Mesenchymal stem cell (in vitro differentiated cells and primary cell): ENCODE measurements around the gene ZNRF4.

Experiments
- DNase-seq: peaks from one replicate; pipeline ENCODE4 v3.0.0-alpha.2; 2013
- H2AFZ ChIP-seq: one replicate; pipeline ENCODE4 v1.6.1; 2013; ENCODE audit warnings: low read depth, mild to moderate bottlenecking, control low read depth, inconsistent platforms, low read length, moderate library complexity
- H2AK5ac ChIP-seq: 2 replicates; pipeline ENCODE4 v1.6.1; 2013; ENCODE audit warnings: low read length, moderate library complexity, mild to moderate bottlenecking, inconsistent platforms; ENCODE audit not compliant: severe bottlenecking
- H2BK120ac ChIP-seq: one replicate; pipeline ENCODE4 v1.6.1; 2013; ENCODE audit warnings: low read depth, mild to moderate bottlenecking, inconsistent platforms, low read length, moderate library complexity
- H2BK12ac ChIP-seq, 2 experiments: one replicate each; pipeline ENCODE4 v1.6.1; 2013; ENCODE audit warnings: inconsistent platforms in 2 of 2, low read length in 2 of 2, mild to moderate bottlenecking in 2 of 2, moderate library complexity in 2 of 2, control low read depth in 1 of 2
- H2BK15ac ChIP-seq: one replicate; pipeline ENCODE4 v1.6.1; 2013; ENCODE audit warnings: mild to moderate bottlenecking, low read depth, inconsistent platforms; ENCODE audit not compliant: poor library complexity, severe bottlenecking
- H2BK5ac ChIP-seq: 2 replicates; pipeline ENCODE4 v1.6.1; 2013; ENCODE audit warnings: low read depth, mild to moderate bottlenecking, low read length, control low read depth, inconsistent platforms; ENCODE audit not compliant: poor library complexity, severe bottlenecking
- H3K14ac ChIP-seq, 2 experiments: one replicate each; pipeline ENCODE4 v1.6.1; 2013; ENCODE audit warnings: inconsistent platforms in 2 of 2, low read length in 2 of 2, control low read depth in 1 of 2, mild to moderate bottlenecking in 1 of 2, moderate library complexity in 1 of 2
- H3K18ac ChIP-seq, 2 experiments: one replicate each; pipeline ENCODE4 v1.6.1; 2013; ENCODE audit warnings: inconsistent platforms in 2 of 2, low read length in 2 of 2, control low read depth in 1 of 2, low read depth in 1 of 2, mild to moderate bottlenecking in 1 of 2
- H3K23ac ChIP-seq, 2 experiments: one replicate each; pipeline ENCODE4 v1.6.1; 2013; ENCODE audit warnings: inconsistent platforms in 2 of 2, low read length in 2 of 2, mild to moderate bottlenecking in 2 of 2, moderate library complexity in 2 of 2, control low read depth in 1 of 2
- H3K27ac ChIP-seq: 2 replicates; pipeline ENCODE4 v1.5.1; 2013; ENCODE audit warnings: mild to moderate bottlenecking, moderate library complexity, low read length, control low read depth, inconsistent platforms; ENCODE audit not compliant: poor library complexity, severe bottlenecking
- H3K27me3 ChIP-seq, 2 experiments: 2 replicates each; pipeline versions ENCODE4 v1.6.1 to v1.7.0; 2013; ENCODE audit warnings: low read length in 2 of 2, mild to moderate bottlenecking in 2 of 2, moderate library complexity in 2 of 2, control low read depth in 1 of 2, inconsistent platforms in 1 of 2; ENCODE audit not compliant: control insufficient read depth in 1 of 2, insufficient read depth in 1 of 2
- H3K36me3 ChIP-seq, 2 experiments: 2 replicates each; pipeline versions ENCODE4 v1.6.1 to v1.7.0; 2013; ENCODE audit warnings: low read length in 2 of 2, control low read depth in 1 of 2, inconsistent platforms in 1 of 2, low read depth in 1 of 2, mild to moderate bottlenecking in 1 of 2; ENCODE audit not compliant: insufficient read depth in 2 of 2, control insufficient read depth in 1 of 2
- H3K4ac ChIP-seq, 2 experiments: one replicate each; pipeline ENCODE4 v1.6.1; 2013; ENCODE audit warnings: inconsistent platforms in 2 of 2, low read length in 2 of 2, mild to moderate bottlenecking in 2 of 2, moderate library complexity in 2 of 2, control low read depth in 1 of 2, low read depth in 1 of 2
- H3K4me1 ChIP-seq: 2 replicates; pipeline ENCODE4 v1.6.1; 2013; ENCODE audit warnings: low read depth, low read length, control low read depth; ENCODE audit not compliant: control insufficient read depth, insufficient read depth
- H3K4me2 ChIP-seq: 2 replicates; pipeline ENCODE4 v1.6.1; 2013; ENCODE audit warnings: low read length, mild to moderate bottlenecking, inconsistent platforms; ENCODE audit not compliant: poor library complexity, severe bottlenecking
- H3K4me3 ChIP-seq, 2 experiments: 2 replicates each; pipeline versions ENCODE4 v1.5.1 to v1.7.0; 2013; ENCODE audit warnings: low read length in 2 of 2, mild to moderate bottlenecking in 2 of 2, control low read depth in 1 of 2, low read depth in 1 of 2; ENCODE audit not compliant: insufficient read depth in 1 of 2
- H3K79me1 ChIP-seq: replicated peaks from 2 replicates; pipeline ENCODE4 v1.6.1; 2013; ENCODE audit warnings: mild to moderate bottlenecking, control low read depth, low read length, inconsistent platforms; ENCODE audit not compliant: poor library complexity, severe bottlenecking
- H3K9ac ChIP-seq: 2 replicates; pipeline ENCODE4 v1.7.0; 2013; ENCODE audit warnings: mild to moderate bottlenecking, low read length, moderate library complexity
- H3K9me3 ChIP-seq: 2 replicates; pipeline ENCODE4 v1.7.0; 2013; ENCODE audit warnings: mild to moderate bottlenecking, low read length; ENCODE audit not compliant: control insufficient read depth
- H4K8ac ChIP-seq: one replicate; pipeline ENCODE4 v1.6.1; 2013; ENCODE audit warnings: inconsistent platforms, mild to moderate bottlenecking, low read length, moderate library complexity
- H4K91ac ChIP-seq: one replicate; pipeline ENCODE4 v1.6.1; 2013; ENCODE audit warnings: mild to moderate bottlenecking, low read length, inconsistent platforms
- WGBS: methylation state at CpG from one replicate; pipeline ENCODE4 v1.1.7; 2013; ENCODE audit warnings: mixed read lengths; 5-methylcytosine and 5-hydroxymethylcytosine counted together

Gene ZNRF4

DNA sequence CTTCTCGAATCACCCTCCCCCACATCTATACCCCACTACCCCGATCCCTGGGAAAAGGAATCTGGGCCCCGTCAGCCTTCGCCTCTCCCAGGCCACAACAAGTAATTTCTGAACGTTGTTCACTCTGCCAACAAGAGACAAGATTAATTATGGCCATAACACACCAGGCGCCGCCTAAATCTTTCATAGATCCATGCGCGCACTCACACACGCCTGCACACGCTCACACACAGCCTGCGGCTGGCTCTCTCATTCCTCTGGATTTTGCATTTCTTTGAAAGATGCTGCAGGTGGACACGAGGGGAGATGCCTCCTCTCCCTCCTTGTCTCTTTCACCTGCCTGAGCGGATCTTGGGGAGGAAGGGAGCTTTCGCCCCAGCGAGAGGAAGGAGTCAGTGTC, 17.1 kb downstream of the ZNRF4 start:
- Histone ChIP-seq H2BK15ac (no peak overlapping the region), H4K91ac (no peak overlapping the region), H3K4me1 (no peaks in the 10 kb centered on the region), H3K79me1 (no peaks in the 10 kb centered on the region), H4K8ac (no peak overlapping the region), H3K27ac (no peak overlapping the region), H3K14ac (no peak overlapping the region), H2BK12ac (no peak overlapping the region), H3K27me3 (peaks cover under 1 to 48% of the 10 kb centered on the region in 2 experiments), H3K4me3 (no peak overlapping the region), H3K4me2 (no peak overlapping the region), H2BK120ac (no peak overlapping the region), H2AFZ (no peak overlapping the region), H2AK5ac (no peak overlapping the region), H2BK5ac (no peak overlapping the region), H3K9ac (no peak overlapping the region), H3K9me3 (no peaks in the 10 kb centered on the region), H3K23ac (no peak overlapping the region), H3K4ac (no peak overlapping the region), H3K18ac (no peak overlapping the region), H3K36me3 (no peaks in the 10 kb centered on the region)
- DNase-seq, result no peak
- WGBS, result 80% methylated on average over 16 of the region's 16 CpGs

DNA sequence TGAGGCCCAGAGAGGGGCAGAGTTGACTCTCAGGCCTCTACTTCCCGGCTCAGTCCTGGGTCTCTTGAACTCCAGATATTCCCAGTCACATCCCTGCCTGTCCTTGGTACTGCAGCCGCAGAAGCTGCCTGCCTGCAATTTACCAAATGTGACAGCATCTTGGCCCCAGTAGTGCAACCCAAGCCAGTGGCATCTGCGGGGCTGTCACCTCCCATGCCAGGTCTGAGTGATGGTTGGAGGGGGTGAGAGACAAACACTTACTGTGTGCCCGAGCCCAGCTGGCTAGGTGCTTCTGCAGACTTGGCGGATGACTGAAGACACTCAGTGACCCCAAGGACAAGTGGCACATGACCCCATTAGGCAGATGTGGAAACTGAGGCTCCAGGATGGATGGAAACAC, 18.4 kb downstream of the ZNRF4 start:
- no peak for DNase-seq
- Histone ChIP-seq H3K4me2 (no peak overlapping the region), H3K14ac (no peak overlapping the region), H2AK5ac (no peak overlapping the region), H3K4ac (no peak overlapping the region), H2BK120ac (no peak overlapping the region), H2BK15ac (no peak overlapping the region), H3K27me3 (peaks cover 12 to 56% of the 10 kb centered on the region in 2 experiments), H3K36me3 (no peaks in the 10 kb centered on the region), H3K9me3 (no peaks in the 10 kb centered on the region), H2BK5ac (no peak overlapping the region), H2BK12ac (no peak overlapping the region), H3K23ac (no peak overlapping the region), H2AFZ (no peak overlapping the region), H3K79me1 (no peaks in the 10 kb centered on the region), H3K4me3 (no peak overlapping the region), H4K8ac (no peak overlapping the region), H3K9ac (no peak overlapping the region), H3K4me1 (no peaks in the 10 kb centered on the region), H3K27ac (no peak overlapping the region), H3K18ac (no peak overlapping the region), H4K91ac (no peak overlapping the region)
- 94% methylated on average over 5 of the region's 5 CpGs for WGBS

DNA sequence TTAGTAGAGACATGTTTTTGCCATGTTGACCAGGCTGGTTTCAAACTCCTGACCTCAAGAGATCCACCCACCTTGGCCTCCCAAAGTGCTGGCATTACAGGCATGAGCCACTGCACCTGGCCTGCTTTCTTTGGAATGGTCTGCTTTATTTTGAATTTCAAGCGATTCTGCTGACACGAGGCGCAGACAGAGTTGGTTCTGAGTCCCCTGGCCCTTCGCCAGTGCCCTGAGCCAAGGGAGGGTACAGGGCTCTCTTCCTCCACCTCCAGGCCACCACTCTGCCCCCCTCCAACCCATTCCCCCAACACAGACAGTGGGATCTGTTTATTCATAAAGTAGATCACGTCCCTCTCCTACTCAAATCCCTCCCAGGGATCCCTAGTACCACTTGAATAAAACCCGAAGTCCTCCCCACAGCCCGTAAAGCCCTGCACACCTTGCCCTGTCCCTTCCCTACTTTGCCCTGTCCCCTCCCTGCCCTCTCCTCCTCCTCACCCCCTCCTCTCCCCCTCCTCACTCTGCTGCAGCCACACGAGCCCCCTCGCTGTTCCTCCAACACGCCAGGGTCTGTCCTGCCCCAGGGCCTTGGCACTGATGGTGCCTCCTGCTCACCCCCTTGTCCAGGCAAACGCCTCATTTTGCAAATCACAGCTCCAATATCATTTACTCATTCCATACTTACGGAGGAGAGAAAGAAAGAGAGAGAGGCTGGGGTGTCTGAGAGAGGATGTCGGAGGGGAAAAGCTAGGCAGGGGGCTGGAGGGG, 22.4 kb downstream of the ZNRF4 start:
- no peak overlapping the region for H3K27ac ChIP-seq
- no peak overlapping the region for H3K4me3 ChIP-seq
- H3K14ac ChIP-seq, result no peak overlapping the region
- H3K4me2 ChIP-seq, result no peak overlapping the region
- no peak overlapping the region for H2AFZ ChIP-seq
- H2AK5ac ChIP-seq, result no peak overlapping the region
- H3K36me3 ChIP-seq, result no peaks in the 10 kb centered on the region
- no peak overlapping the region for H3K18ac ChIP-seq
- H3K4ac ChIP-seq, result no peak overlapping the region
- H2BK120ac ChIP-seq, result no peak overlapping the region
- no peak overlapping the region for H2BK15ac ChIP-seq
- H3K4me1 ChIP-seq, result no peaks in the 10 kb centered on the region
- peaks cover 20 to 65% of the 10 kb centered on the region in 2 experiments for H3K27me3 ChIP-seq
- H4K91ac ChIP-seq, result no peak overlapping the region
- no peak overlapping the region for H2BK5ac ChIP-seq
- H3K9ac ChIP-seq, result no peak overlapping the region
- WGBS, result 77% methylated on average over 12 of the region's 13 CpGs
- H2BK12ac ChIP-seq, result no peak overlapping the region
- H4K8ac ChIP-seq, result no peak overlapping the region
- no peaks in the 10 kb centered on the region for H3K79me1 ChIP-seq
- no peak for DNase-seq
- H3K9me3 ChIP-seq, result peaks cover 16% of the 10 kb centered on the region
- H3K23ac ChIP-seq, result no peak overlapping the region

DNA sequence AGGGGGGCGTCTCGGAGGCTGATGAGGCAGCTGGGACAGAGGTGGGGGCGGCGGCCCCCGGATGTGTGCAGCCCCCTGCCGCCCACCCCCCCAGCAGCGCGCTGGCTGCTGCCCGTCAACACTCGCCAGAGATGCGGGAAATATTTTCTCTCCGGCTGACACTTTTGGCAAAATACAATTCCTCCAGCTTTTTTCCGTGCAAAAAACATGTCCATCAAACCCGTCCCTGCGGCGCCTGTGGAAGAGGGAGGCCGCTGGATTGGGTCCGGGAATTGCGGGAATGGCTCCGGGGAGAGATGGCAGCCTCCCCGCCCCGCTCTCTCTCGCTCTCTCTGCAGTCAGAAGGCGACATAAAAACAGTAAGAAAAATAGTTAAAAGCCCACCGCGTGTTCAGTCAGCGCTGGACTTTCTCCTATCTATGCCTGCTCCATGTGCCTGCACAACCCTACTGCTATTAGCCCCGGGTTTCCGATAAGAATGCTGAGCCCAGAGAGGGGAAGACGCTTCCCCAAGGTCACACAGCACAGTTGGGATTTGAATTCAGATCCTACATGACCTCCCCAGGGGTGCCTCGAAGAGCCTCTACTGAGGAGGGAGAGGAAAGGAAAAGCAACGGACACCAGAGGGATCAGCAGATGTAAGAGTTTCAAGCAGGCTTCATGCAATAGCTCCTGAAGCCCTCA, 23.2 kb downstream of the ZNRF4 start:
- Histone ChIP-seq H2AK5ac (no peak overlapping the region), H2BK5ac (no peak overlapping the region), H3K4me1 (no peaks in the 10 kb centered on the region), H3K27ac (no peak overlapping the region), H2BK15ac (no peak overlapping the region), H2BK120ac (no peak overlapping the region), H3K9ac (no peak overlapping the region), H3K4me2 (no peak overlapping the region), H4K8ac (no peak overlapping the region), H2AFZ (no peak overlapping the region), H3K9me3 (peaks cover 20% of the 10 kb centered on the region), H3K18ac (no peak overlapping the region), H3K36me3 (no peaks in the 10 kb centered on the region), H3K23ac (no peak overlapping the region), H3K4ac (no peak overlapping the region), H4K91ac (no peak overlapping the region), H3K27me3 (peaks cover 23 to 64% of the 10 kb centered on the region in 2 experiments), H3K79me1 (no peaks in the 10 kb centered on the region), H3K4me3 (no peak overlapping the region), H3K14ac (no peak overlapping the region), H2BK12ac (no peak overlapping the region)
- 76% methylated on average over 27 of the region's 32 CpGs for WGBS
- DNase-seq, result no peak
